ENCODE data around the gene RASAL2. TPM values are rescaled to one million over a fixed set of nuclear protein-coding genes. Genes with fewer than 3 reads are reported as not detected.

Gene RASAL2
- total RNA-seq, 1 donor from 2014 or later = not detected

DNA sequence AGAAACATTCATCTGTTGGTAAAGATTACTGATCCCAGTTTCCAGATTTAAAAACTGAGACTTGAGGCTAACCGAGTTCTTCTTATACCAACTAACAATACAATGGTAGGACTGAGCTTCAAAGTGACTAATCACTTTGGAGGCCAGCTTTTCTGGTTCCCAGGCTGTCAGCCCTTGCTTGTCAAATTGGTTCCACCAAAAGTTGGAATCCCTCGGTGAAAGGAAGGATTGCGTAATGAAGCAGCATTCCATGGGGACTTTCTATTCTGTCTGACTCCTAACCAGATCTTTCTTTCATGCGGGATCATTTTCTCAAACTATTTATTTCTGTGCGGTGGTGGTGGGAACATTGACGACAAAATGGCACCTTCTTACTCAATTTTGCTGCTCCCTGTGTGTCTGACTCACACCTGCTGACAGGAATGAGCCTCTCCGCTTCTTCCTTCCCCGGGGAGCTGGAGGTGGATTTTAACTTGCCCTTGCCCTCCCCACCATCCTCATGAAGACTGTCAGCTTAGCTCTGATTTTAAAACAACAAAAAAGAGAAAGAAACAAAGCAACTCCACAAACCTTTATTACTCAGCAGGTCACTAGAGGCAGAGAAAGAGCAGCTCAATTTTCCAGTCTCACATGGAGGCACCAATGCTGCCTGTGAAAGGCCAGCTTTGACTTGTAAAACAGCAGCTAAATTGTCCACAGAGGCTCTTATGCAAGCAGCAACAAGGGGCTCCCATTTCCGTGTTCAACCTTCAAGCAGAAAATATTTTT, 32.9 kb upstream of the RASAL2 start:
- Mint-ChIP-seq H3K27ac (no peak overlapping the region), H3K4me3 (no peak overlapping the region), H3K27me3 (no peaks in the 10 kb centered on the region), H3K9me3 (no peaks in the 10 kb centered on the region), H3K36me3 (ENCODE audit: low read depth) (no peaks in the 10 kb centered on the region), H3K4me1 (no peaks in the 10 kb centered on the region)
- intact Hi-C loops (cut with micrococcal nuclease) = no loop called here
- no peak for DNase-seq

DNA sequence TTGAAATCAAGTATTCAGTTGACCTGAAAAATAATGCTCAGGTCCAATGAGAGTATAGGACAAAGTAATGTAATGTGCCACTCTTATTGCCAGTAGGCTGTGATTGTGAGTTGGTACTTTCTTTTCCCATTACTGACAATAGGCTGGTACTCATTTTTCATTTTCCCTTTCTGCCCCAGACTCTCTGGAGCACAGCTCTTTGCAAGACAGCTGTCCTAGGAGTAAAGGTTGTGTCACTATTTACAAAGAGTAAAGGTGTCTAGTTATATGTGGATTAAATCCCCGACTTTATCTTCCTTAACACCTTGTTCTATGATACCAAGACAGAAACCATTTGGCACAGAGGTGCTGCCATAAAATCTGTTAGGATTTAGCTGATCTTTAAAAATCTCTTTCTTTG, 32.3 kb upstream of the RASAL2 start:
- Mint-ChIP-seq H3K36me3 (ENCODE audit: low read depth) (no peaks in the 10 kb centered on the region), H3K4me1 (no peaks in the 10 kb centered on the region), H3K4me3 (no peak overlapping the region), H3K27me3 (no peaks in the 10 kb centered on the region), H3K9me3 (peaks cover 2% of the 10 kb centered on the region), H3K27ac (no peak overlapping the region)
- no peak for DNase-seq
- intact Hi-C loops (cut with micrococcal nuclease) = no loop called here

DNA sequence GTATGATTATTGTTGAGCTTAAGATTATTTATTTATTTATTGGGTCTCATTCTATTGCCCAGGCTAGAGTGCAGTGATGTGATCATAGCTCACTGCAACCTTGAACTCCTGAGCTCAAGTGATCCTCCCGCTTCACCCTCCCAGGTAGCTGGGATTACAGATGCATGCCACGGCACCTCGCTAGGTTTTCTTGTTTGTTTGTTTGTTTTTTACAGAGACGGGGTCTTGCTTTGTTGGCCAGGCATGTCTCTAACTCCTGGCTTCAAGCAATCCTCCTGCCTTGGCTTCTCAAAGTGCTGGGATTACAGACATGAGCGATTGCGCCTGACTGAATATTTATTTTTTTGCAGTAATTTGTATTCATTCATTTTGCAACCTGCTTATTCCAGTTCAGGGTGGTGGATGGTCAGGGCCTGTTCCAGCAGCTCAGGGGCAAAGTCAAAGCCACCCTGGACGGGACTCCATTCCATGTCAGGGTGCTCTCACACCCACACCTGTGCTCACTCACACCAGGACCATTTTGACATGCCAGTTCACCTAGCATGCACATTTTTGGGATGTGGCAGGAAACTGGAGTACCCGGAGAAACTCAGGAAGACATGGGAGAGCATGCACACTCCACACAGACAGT, 29.6 kb upstream of the RASAL2 start:
- Mint-ChIP-seq H3K27ac (no peak overlapping the region), H3K36me3 (ENCODE audit: low read depth) (no peaks in the 10 kb centered on the region), H3K4me3 (no peak overlapping the region), H3K27me3 (no peaks in the 10 kb centered on the region), H3K9me3 (peaks cover 5% of the 10 kb centered on the region), H3K4me1 (no peaks in the 10 kb centered on the region)
- no peak for DNase-seq
- intact Hi-C loops (cut with micrococcal nuclease) = no loop called here

- no peak overlapping the region for H3K4me3 Mint-ChIP-seq
- H3K4me1 Mint-ChIP-seq = no peaks in the 10 kb centered on the region
- H3K9me3 Mint-ChIP-seq = peaks cover 5% of the 10 kb centered on the region
- intact Hi-C loops (cut with micrococcal nuclease) = no loop called here
- no peaks in the 10 kb centered on the region for H3K27me3 Mint-ChIP-seq
- DNase-seq = no peak
- H3K36me3 Mint-ChIP-seq (ENCODE audit: low read depth) = no peaks in the 10 kb centered on the region
- H3K27ac Mint-ChIP-seq = no peak overlapping the region
Measured at GRCh38 chr1:178065250-178065649, 28.7 kb upstream of the RASAL2 start.

- Mint-ChIP-seq H3K4me1 (no peaks in the 10 kb centered on the region), H3K4me3 (no peak overlapping the region), H3K9me3 (peaks cover 5% of the 10 kb centered on the region), H3K27me3 (no peaks in the 10 kb centered on the region), H3K27ac (no peak overlapping the region), H3K36me3 (ENCODE audit: low read depth) (no peaks in the 10 kb centered on the region)
- no peak for DNase-seq
- intact Hi-C loops (cut with micrococcal nuclease) = no loop called here
Measured at GRCh38 chr1:178066296-178066907, 27.5 kb upstream of the RASAL2 start.

DNA sequence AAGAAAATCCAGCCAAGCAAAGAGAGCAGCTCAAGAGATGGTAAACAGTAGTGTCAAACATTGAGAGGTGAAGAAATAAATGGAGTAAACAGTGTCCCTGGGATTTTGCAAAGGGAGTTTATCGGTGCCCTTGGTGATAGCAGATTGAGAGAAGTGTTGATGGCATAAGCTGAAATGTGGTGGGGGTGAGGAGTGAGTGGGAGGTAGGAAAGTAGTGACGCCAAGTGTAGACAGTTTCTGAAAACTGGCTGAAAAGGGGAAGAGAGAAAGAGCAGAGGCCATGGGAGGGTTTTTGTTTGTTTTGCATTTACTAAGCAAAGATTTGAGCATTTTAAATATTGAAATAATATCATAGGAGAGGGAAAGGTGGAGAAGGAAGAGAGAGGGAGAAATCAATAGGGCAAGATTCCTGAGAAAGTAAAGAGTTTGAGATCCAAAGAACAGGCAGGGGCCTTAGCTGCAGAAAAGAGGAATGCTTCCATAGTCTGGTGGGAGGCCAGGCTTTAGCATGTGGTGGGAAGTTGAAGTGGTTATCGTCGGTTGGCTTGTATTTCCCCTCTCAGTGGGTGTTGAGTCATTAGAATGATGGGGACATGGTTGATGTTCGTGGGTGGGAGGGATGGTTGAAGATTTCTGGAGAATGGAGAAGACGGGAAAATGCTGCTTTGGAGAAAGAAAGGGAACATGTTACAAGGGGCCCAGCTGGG, 26.8 kb upstream of the RASAL2 start:
- H3K27me3 Mint-ChIP-seq = no peaks in the 10 kb centered on the region

GRCh38 chr1:178071811-178072210, 22.1 kb upstream of the RASAL2 start:
- no peak for DNase-seq
- Mint-ChIP-seq H3K27me3 (no peaks in the 10 kb centered on the region), H3K36me3 (ENCODE audit: low read depth) (no peaks in the 10 kb centered on the region), H3K4me3 (no peak overlapping the region), H3K9me3 (peaks cover under 1% of the 10 kb centered on the region), H3K27ac (no peak overlapping the region), H3K4me1 (no peaks in the 10 kb centered on the region)
- intact Hi-C loops (cut with micrococcal nuclease) = no loop called here

More for the DNA sequence above, 26.8 kb upstream of the RASAL2 start:
- H3K27ac Mint-ChIP-seq = no peak overlapping the region
- no peaks in the 10 kb centered on the region for H3K4me1 Mint-ChIP-seq
- no peak overlapping the region for H3K4me3 Mint-ChIP-seq
- no peaks in the 10 kb centered on the region for H3K36me3 Mint-ChIP-seq (ENCODE audit: low read depth)
- intact Hi-C loops (cut with micrococcal nuclease) = no loop called here
- H3K9me3 Mint-ChIP-seq = peaks cover 5% of the 10 kb centered on the region
- no peak for DNase-seq

DNA sequence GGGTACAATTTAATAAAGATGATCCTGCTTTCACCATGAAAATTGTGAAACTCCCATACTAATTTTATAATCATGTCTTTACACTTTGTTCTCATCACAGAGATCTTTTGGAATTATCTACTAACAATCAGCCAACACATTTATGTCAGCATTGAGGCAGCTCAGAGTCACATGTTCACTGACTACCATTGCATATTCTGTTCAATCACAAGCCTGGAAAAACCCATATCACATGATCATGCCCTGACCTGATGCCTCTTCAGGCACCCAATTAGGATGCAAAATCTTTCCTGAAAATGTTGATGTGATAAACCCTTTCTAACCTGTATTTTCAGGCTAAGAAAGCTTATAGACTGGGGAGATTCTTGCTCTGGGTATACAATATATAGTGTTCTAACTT, 21.6 kb upstream of the RASAL2 start:
- intact Hi-C loops (cut with micrococcal nuclease) = no loop called here
- no peaks in the 10 kb centered on the region for H3K27me3 Mint-ChIP-seq
- no peak for DNase-seq
- H3K9me3 Mint-ChIP-seq = no peaks in the 10 kb centered on the region
- H3K4me1 Mint-ChIP-seq = no peaks in the 10 kb centered on the region
- H3K36me3 Mint-ChIP-seq (ENCODE audit: low read depth) = no peaks in the 10 kb centered on the region
- H3K4me3 Mint-ChIP-seq = no peak overlapping the region
- H3K27ac Mint-ChIP-seq = no peak overlapping the region

- no peak overlapping the region for H3K4me3 Mint-ChIP-seq
- no peaks in the 10 kb centered on the region for H3K27me3 Mint-ChIP-seq
- H3K9me3 Mint-ChIP-seq = no peaks in the 10 kb centered on the region
- no peak for DNase-seq
- intact Hi-C loops (cut with micrococcal nuclease) = no loop called here
- no peak overlapping the region for H3K27ac Mint-ChIP-seq
- H3K36me3 Mint-ChIP-seq (ENCODE audit: low read depth) = no peaks in the 10 kb centered on the region
- H3K4me1 Mint-ChIP-seq = no peaks in the 10 kb centered on the region
Measured at GRCh38 chr1:178075333-178075732, 18.6 kb upstream of the RASAL2 start.

- DNase-seq = no peak
- intact Hi-C loops (cut with micrococcal nuclease) = no loop called here
- Mint-ChIP-seq H3K27ac (no peak overlapping the region), H3K9me3 (no peaks in the 10 kb centered on the region), H3K4me1 (no peaks in the 10 kb centered on the region), H3K4me3 (no peak overlapping the region), H3K27me3 (no peaks in the 10 kb centered on the region), H3K36me3 (ENCODE audit: low read depth) (no peaks in the 10 kb centered on the region)
Measured at GRCh38 chr1:178076607-178077006, 17.3 kb upstream of the RASAL2 start.

DNA sequence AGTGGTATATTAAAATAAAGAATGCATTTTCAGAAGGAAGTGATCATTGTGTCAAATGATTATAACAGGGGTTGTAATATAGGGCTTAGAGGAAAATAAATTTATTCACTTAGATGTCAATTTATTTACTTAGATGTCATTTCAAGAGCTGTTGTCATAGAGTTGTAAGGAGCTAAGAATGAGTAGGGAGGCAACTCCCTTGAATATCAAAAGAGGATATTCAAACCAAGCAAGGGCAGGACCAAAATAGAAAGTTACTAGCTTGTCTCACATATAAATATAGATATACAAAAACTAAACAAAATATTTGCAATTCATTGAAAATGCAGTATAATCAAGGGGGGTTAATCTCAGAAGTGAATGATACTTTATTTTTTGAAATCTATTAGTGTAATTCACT, 16.0 kb upstream of the RASAL2 start:
- intact Hi-C loops (cut with micrococcal nuclease) = no loop called here
- DNase-seq = no peak
- Mint-ChIP-seq H3K36me3 (ENCODE audit: low read depth) (no peaks in the 10 kb centered on the region), H3K4me1 (no peaks in the 10 kb centered on the region), H3K27me3 (no peaks in the 10 kb centered on the region), H3K4me3 (no peak overlapping the region), H3K27ac (no peak overlapping the region), H3K9me3 (no peaks in the 10 kb centered on the region)

DNA sequence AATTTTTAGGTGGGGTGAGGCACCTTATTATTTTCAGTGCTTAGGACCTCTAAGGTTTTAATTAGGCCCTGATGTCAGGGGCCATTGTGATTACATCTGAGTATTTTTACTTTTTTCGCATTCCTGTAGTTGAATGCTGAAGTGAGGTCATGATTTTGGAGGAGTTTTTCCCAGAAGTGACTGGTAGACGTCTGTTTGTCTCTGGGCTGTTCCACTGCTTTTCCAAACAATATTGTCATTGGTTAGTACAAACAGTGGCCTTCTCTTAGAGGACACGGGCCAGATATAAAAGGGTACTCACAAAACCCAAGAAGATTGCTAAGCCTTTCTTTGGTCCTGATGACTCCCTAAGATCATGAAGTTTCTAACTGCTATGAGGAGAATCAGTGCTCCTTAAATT, 7.6 kb upstream of the RASAL2 start:
- no peaks in the 10 kb centered on the region for H3K27me3 Mint-ChIP-seq
- no peaks in the 10 kb centered on the region for H3K4me1 Mint-ChIP-seq
- H3K27ac Mint-ChIP-seq = no peak overlapping the region
- intact Hi-C loops (cut with micrococcal nuclease) = no loop called here
- H3K9me3 Mint-ChIP-seq = no peaks in the 10 kb centered on the region
- H3K4me3 Mint-ChIP-seq = no peak overlapping the region
- DNase-seq = no peak
- H3K36me3 Mint-ChIP-seq (ENCODE audit: low read depth) = no peaks in the 10 kb centered on the region

GRCh38 chr1:178086766-178087165, 7.1 kb upstream of the RASAL2 start:
- intact Hi-C loops (cut with micrococcal nuclease) = no loop called here
- no peaks in the 10 kb centered on the region for H3K36me3 Mint-ChIP-seq (ENCODE audit: low read depth)
- no peaks in the 10 kb centered on the region for H3K27me3 Mint-ChIP-seq
- no peak for DNase-seq
- H3K4me3 Mint-ChIP-seq = no peak overlapping the region
- H3K27ac Mint-ChIP-seq = no peak overlapping the region
- H3K4me1 Mint-ChIP-seq = no peaks in the 10 kb centered on the region
- no peaks in the 10 kb centered on the region for H3K9me3 Mint-ChIP-seq

DNA sequence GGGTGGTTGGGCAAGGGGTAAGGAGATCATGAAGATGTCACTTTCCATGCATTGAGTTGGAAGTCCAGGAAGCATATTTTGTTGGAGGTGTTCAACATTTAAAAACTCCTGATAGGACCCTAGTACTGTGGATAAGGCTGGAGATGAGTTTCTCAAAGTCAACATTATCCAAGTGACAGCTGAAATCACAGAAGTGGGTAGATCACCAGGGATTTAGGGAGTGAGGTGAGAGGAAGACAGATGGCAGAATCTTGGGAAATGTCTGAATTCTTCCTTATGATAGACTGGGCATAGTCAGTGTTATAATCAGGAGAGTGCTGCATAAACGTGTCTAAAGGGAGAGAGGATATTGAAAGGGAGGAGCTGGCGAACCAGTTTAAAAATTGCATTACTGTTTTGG, 5.3 kb upstream of the RASAL2 start:
- DNase-seq = no peak
- Mint-ChIP-seq H3K9me3 (peaks cover 13% of the 10 kb centered on the region), H3K27me3 (peaks cover 11% of the 10 kb centered on the region), H3K27ac (no peak overlapping the region), H3K4me3 (no peak overlapping the region), H3K36me3 (ENCODE audit: low read depth) (no peaks in the 10 kb centered on the region), H3K4me1 (peaks cover 7% of the 10 kb centered on the region)
- intact Hi-C loops (cut with micrococcal nuclease) = no loop called here

Data from activated CD4-positive, alpha-beta T cell treated with anti-CD3 and anti-CD28 coated beads, Interleukin-2, amount 10 ng/mL, durations not matched to agents 24 days and 14 days (primary cell).